DMS53 (cell line): Measurements from ENCODE around the gene IL23R.

Experiments
- DNase-seq: peaks from one replicate; lab custom pipeline; 2025; lab: John Stamatoyannopoulos, UW

The IL23R gene

GRCh38 chr1:67300561-67300960, 134.3 kb downstream of the IL23R start:
- no peak for DNase-seq

DNA sequence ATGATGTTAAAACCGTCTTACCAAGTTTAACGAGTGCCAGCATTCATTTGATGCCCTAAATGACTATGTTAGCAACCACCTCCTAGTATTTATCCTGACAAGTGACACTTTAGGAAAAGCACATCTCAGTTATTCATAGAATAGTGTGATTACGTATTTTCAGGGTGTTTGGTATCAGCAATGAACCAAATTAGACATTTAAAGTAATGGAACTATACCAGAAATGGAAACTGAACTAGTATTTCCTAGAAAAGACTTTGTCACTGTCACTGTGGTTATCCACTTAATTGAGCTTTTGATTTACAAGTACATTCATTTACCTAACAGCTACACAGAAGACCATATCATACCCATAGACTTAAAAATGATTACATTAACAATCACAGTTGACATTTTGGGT, 137.8 kb downstream of the IL23R start:
- no peak for DNase-seq

GRCh38 chr1:67306547-67306946, 140.3 kb downstream of the IL23R start:
- no peak for DNase-seq

GRCh38 chr1:67307251-67308060, 141.2 kb downstream of the IL23R start, which contains the start of gene IL12RB2:
TSS of gene IL12RB2 (plus strand) at chr1:67307873. CDS start at chr1:67320369, 12,496 bp downstream.
- peak; percentile 81 for DNase-seq

- peak; percentile 31 for DNase-seq
These were observed 141.9 kb downstream of the IL23R start for GRCh38 chr1:67308136-67308535.
